Right lobe of liver (tissue), 4 donors: ENCODE data around the gene MAP3K5.

Experiments
- POLR2A ChIP-seq: fragments of 450-650 bp; IDR thresholded peaks from one replicate; pipeline ENCODE4 v1.6.1; 2017; ENCODE audit warnings: antibody characterized with exemption, mild to moderate bottlenecking
- TF ChIP-seq, protein P1 (sequence below), 4 donors: fragments of 200-600 bp in 3 of 4; fragments of 450-650 bp in 1 of 4; IDR thresholded peaks; one replicate each; pipeline versions ENCODE4 v1.5.1 to v1.8.0; 2016 to 2022; ENCODE audit warnings: antibody characterized with exemption in 4 of 4, mild to moderate bottlenecking in 2 of 4
- donor health status: DM: no; HTN: no; CAD: no.
- donor health status: DM: no; HTN: no; CAD: no.
- donor health status: DM: no; HTN: yes; CAD: no.

DNA sequence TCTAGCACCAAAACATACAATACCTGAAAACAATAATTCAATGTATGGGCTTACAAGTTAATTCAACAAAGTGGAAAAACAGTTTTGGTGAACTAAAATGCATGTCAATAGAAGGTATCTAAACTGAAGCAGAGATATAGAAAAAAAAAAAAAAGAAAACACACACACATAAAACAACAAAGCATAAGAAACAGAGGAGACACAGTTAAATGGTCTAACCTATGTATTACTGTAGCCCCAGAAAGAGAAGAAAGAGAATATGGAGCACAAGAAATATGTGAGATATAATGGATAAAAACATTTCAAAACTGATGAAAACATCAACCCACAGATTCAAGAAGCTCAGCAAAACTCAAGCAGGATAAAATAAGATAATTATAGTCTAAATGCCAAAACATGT, 118.7 kb downstream of the MAP3K5 start:
- TF ChIP-seq, protein P1, sequence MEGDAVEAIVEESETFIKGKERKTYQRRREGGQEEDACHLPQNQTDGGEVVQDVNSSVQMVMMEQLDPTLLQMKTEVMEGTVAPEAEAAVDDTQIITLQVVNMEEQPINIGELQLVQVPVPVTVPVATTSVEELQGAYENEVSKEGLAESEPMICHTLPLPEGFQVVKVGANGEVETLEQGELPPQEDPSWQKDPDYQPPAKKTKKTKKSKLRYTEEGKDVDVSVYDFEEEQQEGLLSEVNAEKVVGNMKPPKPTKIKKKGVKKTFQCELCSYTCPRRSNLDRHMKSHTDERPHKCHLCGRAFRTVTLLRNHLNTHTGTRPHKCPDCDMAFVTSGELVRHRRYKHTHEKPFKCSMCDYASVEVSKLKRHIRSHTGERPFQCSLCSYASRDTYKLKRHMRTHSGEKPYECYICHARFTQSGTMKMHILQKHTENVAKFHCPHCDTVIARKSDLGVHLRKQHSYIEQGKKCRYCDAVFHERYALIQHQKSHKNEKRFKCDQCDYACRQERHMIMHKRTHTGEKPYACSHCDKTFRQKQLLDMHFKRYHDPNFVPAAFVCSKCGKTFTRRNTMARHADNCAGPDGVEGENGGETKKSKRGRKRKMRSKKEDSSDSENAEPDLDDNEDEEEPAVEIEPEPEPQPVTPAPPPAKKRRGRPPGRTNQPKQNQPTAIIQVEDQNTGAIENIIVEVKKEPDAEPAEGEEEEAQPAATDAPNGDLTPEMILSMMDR (IDR thresholded peaks at IDR 0.05), result no peak
- TF ChIP-seq POLR2A, result no peak
